HEK293 (cell line): ENCODE results near the gene WWC1.

ENCODE experiments used
- CTCF ChIA-PET: fragments of 350-600 bp; formaldehyde crosslinking; extraction: SDS; loops from one replicate; lab custom pipeline; 2021; ENCODE audit warnings: antibody characterized with exemption; lab: Yijun Ruan, JAX
- POLR2A ChIA-PET: fragments of 300-600 bp; formaldehyde crosslinking; extraction: SDS; loops from one replicate; lab custom pipeline; 2020; ENCODE audit warnings: antibody characterized with exemption, inconsistent platforms; lab: Yijun Ruan, JAX
- H3K27ac ChIP-seq: fragments of 200-500 bp; sonication (Bioruptor generic); 2 replicates; pipeline ENCODE4 v1.5.1; 2014; ENCODE audit warnings: low read depth, low read length, control low read depth, inconsistent platforms; ENCODE audit errors: extremely low read depth
- H3K36me3 ChIP-seq, 2 experiments: fragments of 200-500 bp in 1 of 2; sonication (Bioruptor generic) in 1 of 2; 1 replicate in 1 of 2; 2 replicates in 1 of 2; pipeline ENCODE4 v1.5.1; 2014 to 2017; ENCODE audit warnings: inconsistent platforms in 2 of 2, low read length in 2 of 2; ENCODE audit not compliant: control insufficient read depth in 2 of 2, insufficient read depth in 1 of 2
- H3K4me1 ChIP-seq: fragments of 200-500 bp; sonication (Bioruptor generic); 2 replicates; pipeline ENCODE4 v1.5.1; 2014; ENCODE audit warnings: mild to moderate bottlenecking, low read length, inconsistent platforms; ENCODE audit not compliant: control insufficient read depth, insufficient read depth
- H3K4me3 ChIP-seq: 2 replicates; pipeline ENCODE4 v1.5.1; 2011; ENCODE audit warnings: low read depth, mild to moderate bottlenecking, control low read depth, low read length, moderate library complexity
- H3K9me3 ChIP-seq: fragments of 200-500 bp; sonication (Bioruptor generic); 2 replicates; pipeline ENCODE4 v1.5.1; 2014; ENCODE audit warnings: low read depth, low read length, inconsistent platforms; ENCODE audit not compliant: control insufficient read depth, insufficient read depth
- FEZF1 ChIP-seq: fragments of 450-650 bp; formaldehyde crosslinking; IDR thresholded peaks from 2 replicates; pipeline ENCODE4 v1.5.1; 2016; ENCODE audit warnings: missing biosample characterization, missing genetic modification characterization
- REPIN1 ChIP-seq: fragments of 450-650 bp; formaldehyde crosslinking; IDR thresholded peaks from 2 replicates; pipeline ENCODE4 v1.5.1; 2017; ENCODE audit warnings: missing biosample characterization, missing genetic modification characterization, low read depth
- SCRT2 ChIP-seq: fragments of 450-650 bp; formaldehyde crosslinking; IDR thresholded peaks from 2 replicates; pipeline ENCODE4 v1.5.1; 2016; ENCODE audit warnings: missing biosample characterization, missing genetic modification characterization
- SP2 ChIP-seq: fragments of 450-650 bp; formaldehyde crosslinking; IDR thresholded peaks from 2 replicates; pipeline ENCODE4 v1.5.1; 2016; ENCODE audit warnings: missing biosample characterization, missing genetic modification characterization
- SP3 ChIP-seq: fragments of 450-650 bp; formaldehyde crosslinking; IDR thresholded peaks from 2 replicates; pipeline ENCODE4 v1.5.1; 2016; ENCODE audit warnings: missing biosample characterization, missing genetic modification characterization
- ZFHX2 ChIP-seq: fragments of 450-650 bp; formaldehyde crosslinking; conservative IDR thresholded peaks from 2 replicates; pipeline ENCODE4 v1.5.1; 2016; ENCODE audit warnings: missing biosample characterization, missing genetic modification characterization
- ZIC2 ChIP-seq: fragments of 450-650 bp; formaldehyde crosslinking; IDR thresholded peaks from 2 replicates; pipeline ENCODE4 v1.5.1; 2016; ENCODE audit warnings: missing biosample characterization, missing genetic modification characterization
- ZNF174 ChIP-seq: fragments of 450-650 bp; formaldehyde crosslinking; IDR thresholded peaks from 2 replicates; pipeline ENCODE4 v1.5.0; 2017; ENCODE audit warnings: missing biosample characterization, mild to moderate bottlenecking, missing genetic modification characterization
- ZNF335 ChIP-seq: fragments of 450-650 bp; formaldehyde crosslinking; conservative IDR thresholded peaks from 2 replicates; pipeline ENCODE4 v1.5.1; 2016; ENCODE audit warnings: missing biosample characterization, missing genetic modification characterization
- ZNF473 ChIP-seq: fragments of 450-650 bp; formaldehyde crosslinking; IDR thresholded peaks from 2 replicates; pipeline ENCODE4 v1.5.1; 2017; ENCODE audit warnings: missing biosample characterization, missing genetic modification characterization
- ZNF501 ChIP-seq: fragments of 450-650 bp; formaldehyde crosslinking; IDR thresholded peaks from 2 replicates; pipeline ENCODE4 v1.5.1; 2016; ENCODE audit warnings: missing biosample characterization, missing genetic modification characterization
- ZNF514 ChIP-seq: fragments of 450-650 bp; formaldehyde crosslinking; IDR thresholded peaks from 2 replicates; pipeline ENCODE4 v1.5.1; 2016; ENCODE audit warnings: missing biosample characterization, missing genetic modification characterization
- ZNF518A ChIP-seq: fragments of 450-650 bp; formaldehyde crosslinking; conservative IDR thresholded peaks from 2 replicates; pipeline ENCODE4 v1.5.1; 2016; ENCODE audit warnings: low read depth, missing biosample characterization, missing genetic modification characterization
- ZNF558 ChIP-seq: fragments of 450-650 bp; formaldehyde crosslinking; IDR thresholded peaks from 2 replicates; pipeline ENCODE4 v1.5.1; 2016; ENCODE audit warnings: missing biosample characterization, missing genetic modification characterization
- ZNF664 ChIP-seq: fragments of 450-650 bp; formaldehyde crosslinking; IDR thresholded peaks from 2 replicates; pipeline ENCODE4 v1.5.1; 2016; ENCODE audit warnings: missing biosample characterization, missing genetic modification characterization
- TF ChIP-seq, protein P1 (sequence below): fragments of 450-650 bp; formaldehyde crosslinking; IDR thresholded peaks from 2 replicates; pipeline ENCODE4 v1.5.1; 2016; ENCODE audit warnings: missing biosample characterization, missing genetic modification characterization
- TF ChIP-seq, protein P2 (sequence below): fragments of 450-650 bp; formaldehyde crosslinking; IDR thresholded peaks from 2 replicates; pipeline ENCODE4 v1.5.1; 2017; ENCODE audit warnings: missing biosample characterization, mild to moderate bottlenecking, missing genetic modification characterization, moderate library complexity
- TF ChIP-seq, protein P3 (sequence below): fragments of 450-650 bp; formaldehyde crosslinking; optimal IDR thresholded peaks from 2 replicates; pipeline ENCODE3; 2016; ENCODE audit warnings: missing biosample characterization, mild to moderate bottlenecking, missing genetic modification characterization

WWC1 gene

DNA sequence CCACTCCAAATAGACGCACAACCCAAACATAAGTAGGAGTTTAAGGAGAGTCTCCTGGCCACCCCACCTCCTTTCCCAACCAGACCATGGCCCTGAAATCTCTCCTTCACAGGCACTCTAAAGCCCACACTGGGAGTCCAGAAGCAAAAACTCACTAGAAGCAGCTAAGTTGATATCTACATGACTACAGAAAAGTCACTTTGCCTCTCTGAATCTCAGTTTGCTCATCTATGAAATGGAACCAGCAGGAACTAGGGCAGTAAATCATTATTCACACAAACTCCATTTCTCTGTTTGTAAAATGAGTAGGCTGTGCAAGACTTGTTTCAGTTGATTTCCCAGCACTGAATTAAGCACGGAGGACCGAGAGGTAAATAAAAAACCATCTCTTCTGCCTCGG is 4.1 kb upstream of the WWC1 start (continued):
- TF ChIP-seq, protein P1, sequence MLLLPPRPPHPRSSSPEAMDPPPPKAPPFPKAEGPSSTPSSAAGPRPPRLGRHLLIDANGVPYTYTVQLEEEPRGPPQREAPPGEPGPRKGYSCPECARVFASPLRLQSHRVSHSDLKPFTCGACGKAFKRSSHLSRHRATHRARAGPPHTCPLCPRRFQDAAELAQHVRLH (tag by site-specific recombination), result no peak
- no peak for TF ChIP-seq ZNF473 (tag by site-specific recombination)

DNA sequence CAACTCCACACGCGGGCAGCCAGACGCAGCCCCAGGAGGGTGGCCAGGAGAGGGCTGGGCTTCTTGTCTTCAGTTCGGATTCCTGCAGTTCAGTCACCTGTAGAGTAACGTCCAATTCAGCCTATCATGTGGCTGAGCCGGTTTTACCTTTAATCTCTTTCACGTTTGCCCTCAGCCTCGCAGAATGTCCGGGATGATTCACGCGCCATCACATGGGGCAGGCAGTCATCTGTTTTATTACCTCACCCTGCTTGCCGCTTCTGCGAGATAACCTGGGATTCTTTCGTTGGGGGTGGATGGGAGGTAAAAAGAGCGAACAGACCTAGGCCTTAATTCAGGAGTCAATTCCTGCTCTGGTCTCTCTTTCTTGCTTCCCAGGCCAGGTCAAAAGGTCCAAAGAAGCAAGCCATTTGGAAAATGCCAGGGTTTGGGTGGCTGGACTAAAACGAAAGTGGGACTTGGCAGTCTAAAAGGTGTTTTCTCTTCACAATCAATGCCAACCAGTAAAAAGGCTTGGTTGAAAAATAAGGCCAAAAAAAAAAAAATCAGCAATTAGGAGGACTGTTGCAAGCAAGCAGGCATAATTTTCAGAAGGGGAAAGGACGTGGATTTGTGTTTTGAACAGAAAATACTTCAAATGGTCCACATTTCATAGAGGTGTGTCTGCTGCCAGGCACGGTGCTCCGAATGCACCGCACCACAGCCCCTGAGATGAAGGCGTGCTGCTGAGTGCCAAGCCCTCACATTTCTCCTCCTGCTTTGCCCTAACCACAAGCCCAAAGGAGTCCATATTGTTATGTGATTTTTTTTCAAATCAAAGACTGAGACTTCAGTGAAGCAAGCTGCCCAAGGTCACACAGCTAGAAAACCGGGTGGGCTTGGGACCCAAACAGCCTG is 2.8 kb upstream of the WWC1 start:
- no peak overlapping the region for H3K4me3 ChIP-seq
- CTCF ChIA-PET, result no interaction called here
- POLR2A ChIA-PET, result no interaction called here
- H3K9me3 ChIP-seq, result no peaks in the 10 kb centered on the region
- H3K36me3 ChIP-seq, result no peaks in the 10 kb centered on the region
- no peak overlapping the region for H3K27ac ChIP-seq
- H3K4me1 ChIP-seq, result peaks cover 3% of the 10 kb centered on the region; the same call in 1 of the 2 replicates
- no peak for TF ChIP-seq ZNF518A
- 0 out of 2 replicates have a peak, but pooled peaks have one; percentile 31 for TF ChIP-seq SCRT2 (tag by site-specific recombination)

DNA sequence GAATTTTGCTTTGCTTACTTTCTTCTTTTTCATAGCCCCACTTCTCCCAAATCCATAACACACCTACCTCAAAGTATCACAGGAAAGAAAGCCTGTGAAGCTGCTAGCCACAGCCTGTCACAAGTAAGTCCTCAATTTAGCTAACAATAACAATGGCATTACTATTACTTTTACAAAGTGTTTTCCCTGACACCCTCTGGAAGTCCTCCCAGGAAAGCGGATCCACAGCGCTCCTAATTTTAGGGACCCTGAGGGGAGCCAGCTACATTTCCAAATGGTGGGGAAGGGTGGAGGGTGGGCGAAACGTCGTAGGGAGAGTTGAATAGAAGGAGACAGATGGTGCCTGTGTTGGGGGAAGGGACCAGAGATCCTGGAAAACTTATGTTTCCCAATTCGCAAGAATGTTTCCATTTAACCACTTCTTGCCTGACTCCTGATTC is 523 bp upstream of the WWC1 start:
- Histone ChIP-seq H3K36me3 (no peaks in the 10 kb centered on the region), H3K9me3 (no peaks in the 10 kb centered on the region), H3K4me3 (peak overlapping the region; percentile 66), H3K4me1 (peaks cover 3% of the 10 kb centered on the region; the same call in 1 of the 2 replicates), H3K27ac (peak overlapping the region; percentile 64; the same call in 1 of the 2 replicates)
- TF ChIP-seq ZNF335 (tag by site-specific recombination) (0 out of 2 replicates have a peak, but pooled peaks have one; percentile 72), ZNF473 (tag by site-specific recombination) (no peak), ZNF558 (no peak), ZNF664 (peak; percentile 26; the same call in 1 of the 2 replicates), REPIN1 (tag by site-specific recombination) (peak; percentile 57; the same call in 1 of the 2 replicates), FEZF1 (no peak)
- ChIA-PET POLR2A (interaction anchor here (1.6 to 2.7 kb wide), 3 partner anchors 16 to 26 kb away, joined by 6 to 15 read pairs (median 8); no protein-coding TSS in a partner anchor), CTCF (interaction anchor here (0.5 to 1.4 kb wide), 4 partner anchors 14 to 91 kb away, joined by 3 to 5 read pairs (median 4); no protein-coding TSS in a partner anchor)

GRCh38 chr5:168291964-168292785 is 730 bp downstream of the WWC1 start:
- Histone ChIP-seq H3K4me1 (peaks cover 3% of the 10 kb centered on the region; the same call in 1 of the 2 replicates), H3K4me3 (peak overlapping the region; percentile 66), H3K9me3 (no peaks in the 10 kb centered on the region), H3K27ac (peak overlapping the region; percentile 64; the same call in 1 of the 2 replicates), H3K36me3 (no peaks in the 10 kb centered on the region)
- ChIA-PET CTCF (interaction anchor here (0.6 to 1.4 kb wide), 5 partner anchors 9 to 522 kb away, joined by 3 to 5 read pairs (median 4); no protein-coding TSS in a partner anchor), POLR2A (interaction anchor here (0.6 to 2.7 kb wide), 8 partner anchors 9 to 287 kb away, joined by 3 to 15 read pairs (median 6); partner anchors contain the start of gene PANK3)
- TF ChIP-seq, protein P2, sequence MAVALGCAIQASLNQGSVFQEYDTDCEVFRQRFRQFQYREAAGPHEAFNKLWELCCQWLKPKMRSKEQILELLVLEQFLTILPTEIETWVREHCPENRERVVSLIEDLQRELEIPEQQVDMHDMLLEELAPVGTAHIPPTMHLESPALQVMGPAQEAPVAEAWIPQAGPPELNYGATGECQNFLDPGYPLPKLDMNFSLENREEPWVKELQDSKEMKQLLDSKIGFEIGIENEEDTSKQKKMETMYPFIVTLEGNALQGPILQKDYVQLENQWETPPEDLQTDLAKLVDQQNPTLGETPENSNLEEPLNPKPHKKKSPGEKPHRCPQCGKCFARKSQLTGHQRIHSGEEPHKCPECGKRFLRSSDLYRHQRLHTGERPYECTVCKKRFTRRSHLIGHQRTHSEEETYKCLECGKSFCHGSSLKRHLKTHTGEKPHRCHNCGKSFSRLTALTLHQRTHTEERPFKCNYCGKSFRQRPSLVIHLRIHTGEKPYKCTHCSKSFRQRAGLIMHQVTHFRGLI (tag by site-specific recombination), result no peak
- TF ChIP-seq, protein P3, sequence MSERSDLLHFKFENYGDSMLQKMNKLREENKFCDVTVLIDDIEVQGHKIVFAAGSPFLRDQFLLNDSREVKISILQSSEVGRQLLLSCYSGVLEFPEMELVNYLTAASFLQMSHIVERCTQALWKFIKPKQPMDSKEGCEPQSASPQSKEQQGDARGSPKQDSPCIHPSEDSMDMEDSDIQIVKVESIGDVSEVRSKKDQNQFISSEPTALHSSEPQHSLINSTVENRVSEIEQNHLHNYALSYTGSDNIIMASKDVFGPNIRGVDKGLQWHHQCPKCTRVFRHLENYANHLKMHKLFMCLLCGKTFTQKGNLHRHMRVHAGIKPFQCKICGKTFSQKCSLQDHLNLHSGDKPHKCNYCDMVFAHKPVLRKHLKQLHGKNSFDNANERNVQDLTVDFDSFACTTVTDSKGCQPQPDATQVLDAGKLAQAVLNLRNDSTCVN (tag by site-specific recombination), result peak; percentile 15
- TF ChIP-seq ZNF501 (no peak), SP2 (tag by site-specific recombination) (peak; percentile 54), ZNF514 (tag by site-specific recombination) (no peak), ZNF335 (tag by site-specific recombination) (peak; percentile 74), ZFHX2 (tag by site-specific recombination) (peak; percentile 56), SP3 (tag by site-specific recombination) (peak; percentile 39; the same call in 1 of the 2 replicates), ZNF174 (tag by site-specific recombination) (no peak), ZIC2 (tag by site-specific recombination) (peak; percentile 21; the same call in 1 of the 2 replicates)
